ENCODE data around the gene KREMEN2. TPM values are rescaled to one million over a fixed set of nuclear protein-coding genes. Genes with fewer than 3 reads are reported as not detected.
A peak's percentile ranks its signal among the peaks of the same experiment; 100 is the strongest.

The KREMEN2 gene
- total and polyA plus RNA-seq, 2 of the 4 experiments (the other 2 are of a cell fraction), result 0.03 TPM; not detected in 1

GRCh38 chr16:2979669-2980226 lies 15.7 kb downstream of the KREMEN2 start:
- H3K27ac ChIP-seq (ENCODE audit: insufficient read depth, low read length), result peak overlapping the region; percentile 51; the same call in 1 of the 2 replicates
- TF ChIP-seq, protein P1, sequence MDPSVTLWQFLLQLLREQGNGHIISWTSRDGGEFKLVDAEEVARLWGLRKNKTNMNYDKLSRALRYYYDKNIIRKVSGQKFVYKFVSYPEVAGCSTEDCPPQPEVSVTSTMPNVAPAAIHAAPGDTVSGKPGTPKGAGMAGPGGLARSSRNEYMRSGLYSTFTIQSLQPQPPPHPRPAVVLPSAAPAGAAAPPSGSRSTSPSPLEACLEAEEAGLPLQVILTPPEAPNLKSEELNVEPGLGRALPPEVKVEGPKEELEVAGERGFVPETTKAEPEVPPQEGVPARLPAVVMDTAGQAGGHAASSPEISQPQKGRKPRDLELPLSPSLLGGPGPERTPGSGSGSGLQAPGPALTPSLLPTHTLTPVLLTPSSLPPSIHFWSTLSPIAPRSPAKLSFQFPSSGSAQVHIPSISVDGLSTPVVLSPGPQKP (IDR thresholded peaks at IDR 0.05; ENCODE audit: borderline replicate concordance, low read depth, low read length), result no peak
- TF ChIP-seq NFE2L2 (IDR thresholded peaks at IDR 0.05; ENCODE audit: low read depth, low read length) (no peak), MAFK (IDR thresholded peaks at IDR 0.05; ENCODE audit: low read depth, low read length) (no peak), CEBPB (IDR thresholded peaks at IDR 0.05; ENCODE audit: low read depth, low read length) (no peak), MAZ (IDR thresholded peaks at IDR 0.05; ENCODE audit: borderline replicate concordance, low read depth, low read length) (no peak), CHD1 (IDR thresholded peaks at IDR 0.05; ENCODE audit: low read depth, low read length) (no peak), USF2 (IDR thresholded peaks at IDR 0.05; ENCODE audit: low read depth, low read length) (no peak)

More at GRCh38 chr16:2979669-2980226, 15.7 kb downstream of the KREMEN2 start:
- peak overlapping the region; percentile 98 for H2AFZ ChIP-seq (replicated peaks; ENCODE audit: low read length, poor library complexity)
- ChIA-PET POLR2A (ENCODE audit: unreplicated experiment) (interaction anchor here (0.7 kb wide), 1 partner anchor 260 kb away, joined by 3 read pairs; the partner anchor contains the start of gene PRSS27), CTCF (interaction anchor here (0.6 kb wide), 1 partner anchor 566 kb away, joined by 3 read pairs; no protein-coding TSS in a partner anchor)
- H3K79me1 ChIP-seq (ENCODE audit: low read depth in 1 of 2, low read length in 2 of 2), result peaks cover 14 to 22% of the 10 kb centered on the region in 2 experiments
- no peaks in the 10 kb centered on the region for H3K27me3 ChIP-seq (ENCODE audit: control insufficient read depth, insufficient read depth, low read length)
- peak overlapping the region; percentile 85 for H3K4me2 ChIP-seq (ENCODE audit: low read depth, low read length)
- DNase-seq, result peak; percentile 2
- no peak for ATAC-seq (ENCODE audit: low read depth)
- no peak overlapping the region; the same call in 1 of the 2 replicates for H3K14ac ChIP-seq (replicated peaks; ENCODE audit: low read depth, low read length)
- no peak overlapping the region for H2BK120ac ChIP-seq (ENCODE audit: low read depth, low read length)
- H3K4me1 ChIP-seq (ENCODE audit: control insufficient read depth, insufficient read depth, low read length), result peaks cover 6% of the 10 kb centered on the region
- H3K36me3 ChIP-seq (ENCODE audit: control insufficient read depth, insufficient read depth, low read length), result no peaks in the 10 kb centered on the region
- no peak overlapping the region for H4K91ac ChIP-seq (ENCODE audit: insufficient read depth, low read depth, low read length)
- WGBS, 2 experiments (ENCODE audit: extremely low coverage in 2 of 2, insufficient read length in 1 of 2), result 2% methylated on average over 10 of the region's 43 CpGs; no CpG with 5 or more reads in 1 of the 2 experiments
- no peak overlapping the region for H3K18ac ChIP-seq (ENCODE audit: low read depth, low read length)
- in situ Hi-C loops (cut with MboI; ENCODE audit: low sequenced_read_pairs), result no loop called here
- intact Hi-C loops (cut with micrococcal nuclease), result no loop called here
- H2BK5ac ChIP-seq (ENCODE audit: low read depth, low read length, poor library complexity, severe bottlenecking), result no peak overlapping the region
- H3K23ac ChIP-seq (ENCODE audit: low read depth, low read length), result 0 out of 2 replicates have a peak overlapping the region, but pooled peaks have one; percentile 35
- H3K4ac ChIP-seq (ENCODE audit: low read depth, low read length), result peak overlapping the region; percentile 61; the same call in 1 of the 2 replicates
- peak overlapping the region; percentile 57; the same call in 1 of the 2 replicates for H3K9ac ChIP-seq (ENCODE audit: low read depth, low read length)
- no peak overlapping the region for H4K8ac ChIP-seq (ENCODE audit: low read depth in 2 of 2, low read length in 2 of 2)
- BruUV-seq (replicated peaks), result no TSS peak
- H4K20me1 ChIP-seq (ENCODE audit: insufficient read depth, low read length), result no peaks in the 10 kb centered on the region
- H2BK20ac ChIP-seq (ENCODE audit: low read depth, low read length), result no peak overlapping the region
- no peak overlapping the region for H2AK9ac ChIP-seq (replicated peaks; ENCODE audit: low read depth, low read length, poor library complexity)
- no peak overlapping the region for H3K56ac ChIP-seq (ENCODE audit: extremely low read depth, insufficient read depth, low read length)
- no peaks in the 10 kb centered on the region for H3K9me3 ChIP-seq (ENCODE audit: control insufficient read depth, insufficient read depth, low read length)
- peak overlapping the region; percentile 65; the same call in 1 of the 2 replicates for H2AK5ac ChIP-seq (ENCODE audit: low read depth, low read length)
- 0 out of 2 replicates have a peak, but pooled peaks cover 4% of the 10 kb centered on the region for H3K9me1 ChIP-seq (ENCODE audit: insufficient read depth, low read length)
- H2BK15ac ChIP-seq (ENCODE audit: low read depth, low read length), result no peak overlapping the region
- dilution Hi-C loops (cut with HindIII; ENCODE audit: low sequenced_read_pairs, unreplicated experiment), result no loop called here
- H4K5ac ChIP-seq (ENCODE audit: low read depth, low read length), result no peak overlapping the region
- H3K4me3 ChIP-seq (ENCODE audit: insufficient read depth, low read depth, low read length), result peak overlapping the region; percentile 94
